GM18499 (cell line): ENCODE measurements around the gene IGF2BP3.
A peak's percentile ranks its signal among the peaks of the same experiment; 100 is the strongest.
"Not testable (repeated sequence)": the region's sequence is repeated elsewhere in the genome, so short reads cannot be mapped to it uniquely, and the experiment has no call there.

ENCODE experiments used
- ATAC-seq: cut with Tn5 transposase; IDR thresholded peaks from one replicate; pipeline ENCODE4 v1.9.1; 2021; ENCODE audit warnings: moderate number of reproducible peaks; ENCODE audit not compliant: insufficient read depth, unreplicated experiment

IGF2BP3 gene

DNA sequence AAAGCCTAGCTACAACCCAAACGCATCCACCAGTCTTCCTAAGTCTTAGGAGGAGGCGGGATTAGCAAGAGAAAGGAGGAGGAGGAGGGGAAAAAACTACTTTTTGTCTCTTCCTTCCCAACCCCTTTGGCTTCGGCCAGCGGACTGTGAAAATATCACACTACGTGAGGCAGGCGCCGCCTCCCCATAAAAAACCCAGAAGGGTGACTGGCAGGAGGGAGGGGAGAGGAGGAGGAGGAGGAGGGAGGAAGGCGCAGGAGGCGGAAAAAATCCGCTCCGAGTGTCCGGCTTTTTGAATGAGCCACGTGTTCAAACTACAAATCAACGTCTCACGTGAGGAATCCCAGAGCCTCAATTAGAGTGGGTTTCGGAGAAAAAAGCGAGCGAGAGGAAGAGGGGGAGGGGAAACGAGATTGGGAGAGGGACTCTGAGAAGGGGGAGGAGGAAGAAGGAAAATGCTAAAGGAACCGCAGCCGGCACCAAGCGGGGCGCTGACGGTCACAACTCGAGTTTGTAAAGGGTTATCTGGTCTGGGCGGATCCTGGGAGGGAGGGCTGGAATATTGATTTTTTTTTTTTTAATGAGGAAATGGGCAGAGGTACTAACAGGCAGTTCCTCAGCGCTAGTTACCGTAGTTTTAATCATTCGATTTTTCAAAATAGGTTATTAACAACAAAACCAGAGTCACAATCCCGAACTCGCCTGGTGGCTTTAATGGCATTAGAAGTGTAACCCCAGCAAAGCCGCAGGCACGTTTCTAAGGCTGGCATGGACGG, at the start of gene IGF2BP3:
TSS of gene IGF2BP3 (minus strand) at position 162 of the 776 bp plus-strand sequence. CDS start 381 bp downstream, outside the sequence.
- no peak for ATAC-seq

DNA sequence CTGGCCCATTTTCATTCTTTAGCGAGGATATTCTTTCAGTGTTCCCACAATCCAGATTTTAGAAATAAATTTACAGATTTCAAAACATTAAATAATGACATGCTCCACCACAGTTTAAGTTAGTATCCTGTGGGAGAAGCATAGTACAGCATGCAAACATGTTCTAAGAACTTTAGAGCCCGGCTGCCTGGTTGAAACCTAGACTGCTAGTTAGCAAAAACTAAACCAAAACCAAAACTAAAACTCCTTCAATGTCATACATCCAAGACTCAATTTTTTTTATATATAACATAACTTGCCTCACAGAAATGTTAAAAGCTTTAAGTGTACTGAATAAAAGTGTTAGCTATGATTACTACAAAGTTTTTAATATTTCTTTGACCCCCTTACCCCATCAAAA, 44.5 kb upstream of the IGF2BP3 start:
- no peak for ATAC-seq

DNA sequence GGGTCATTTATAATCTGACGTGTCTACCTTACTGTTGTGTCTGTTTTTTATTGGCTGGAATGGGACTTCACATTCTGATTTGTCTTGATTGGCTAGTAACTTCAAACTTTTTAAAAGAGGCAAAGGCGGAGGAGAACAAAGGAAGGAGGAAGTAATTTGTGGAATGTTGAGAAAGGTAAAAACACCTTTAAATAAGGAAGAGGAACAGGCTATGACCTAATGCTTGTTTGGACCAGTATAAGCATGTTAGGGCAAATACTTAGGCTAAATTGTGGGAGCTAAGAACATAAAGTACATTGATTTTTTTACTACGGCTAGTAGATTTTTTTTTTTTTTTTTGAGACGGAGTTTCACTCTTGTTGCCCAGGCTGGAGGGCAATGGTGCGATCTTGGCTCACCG, 43.5 kb upstream of the IGF2BP3 start:
- not testable (repeated sequence) for ATAC-seq

DNA sequence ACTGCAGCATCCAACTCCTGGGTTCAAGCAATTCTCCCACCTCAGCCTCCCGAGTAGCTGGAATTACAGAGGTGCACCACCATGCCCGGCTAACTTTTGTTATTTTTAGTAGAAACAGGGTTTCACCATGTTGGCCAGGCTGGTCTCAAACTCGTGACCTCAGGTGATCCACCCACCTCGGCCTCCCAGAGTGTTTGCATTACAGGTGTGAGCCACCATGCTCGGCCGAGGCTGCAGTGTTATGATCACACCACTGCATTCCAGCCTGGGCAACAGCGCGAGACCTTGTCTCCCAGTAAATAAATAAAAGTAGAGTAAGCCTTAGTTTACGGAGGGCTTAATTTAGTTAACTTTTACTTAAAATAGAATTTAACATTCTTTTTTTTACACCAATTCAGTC, 23.7 kb upstream of the IGF2BP3 start:
- ATAC-seq = no peak

DNA sequence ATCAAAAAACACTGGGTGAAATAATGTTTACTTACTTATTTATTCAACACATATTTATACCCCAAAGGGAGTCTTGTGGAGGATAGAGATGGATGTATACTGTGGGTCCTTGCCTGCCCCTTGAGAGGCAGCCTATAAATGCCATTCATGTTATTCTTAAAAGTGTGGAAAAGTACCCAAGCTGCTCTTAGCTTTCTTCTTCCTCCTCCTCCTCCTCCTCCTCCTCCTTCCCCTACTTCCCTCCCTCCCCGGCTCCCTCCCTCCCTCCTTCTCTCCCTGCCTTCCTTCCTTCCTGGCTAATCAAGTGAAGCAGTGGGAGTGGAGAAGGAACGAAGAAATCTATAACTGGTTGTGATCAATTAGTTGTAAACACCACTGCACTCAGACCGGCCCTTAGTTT, 21.2 kb upstream of the IGF2BP3 start:
- no peak for ATAC-seq

DNA sequence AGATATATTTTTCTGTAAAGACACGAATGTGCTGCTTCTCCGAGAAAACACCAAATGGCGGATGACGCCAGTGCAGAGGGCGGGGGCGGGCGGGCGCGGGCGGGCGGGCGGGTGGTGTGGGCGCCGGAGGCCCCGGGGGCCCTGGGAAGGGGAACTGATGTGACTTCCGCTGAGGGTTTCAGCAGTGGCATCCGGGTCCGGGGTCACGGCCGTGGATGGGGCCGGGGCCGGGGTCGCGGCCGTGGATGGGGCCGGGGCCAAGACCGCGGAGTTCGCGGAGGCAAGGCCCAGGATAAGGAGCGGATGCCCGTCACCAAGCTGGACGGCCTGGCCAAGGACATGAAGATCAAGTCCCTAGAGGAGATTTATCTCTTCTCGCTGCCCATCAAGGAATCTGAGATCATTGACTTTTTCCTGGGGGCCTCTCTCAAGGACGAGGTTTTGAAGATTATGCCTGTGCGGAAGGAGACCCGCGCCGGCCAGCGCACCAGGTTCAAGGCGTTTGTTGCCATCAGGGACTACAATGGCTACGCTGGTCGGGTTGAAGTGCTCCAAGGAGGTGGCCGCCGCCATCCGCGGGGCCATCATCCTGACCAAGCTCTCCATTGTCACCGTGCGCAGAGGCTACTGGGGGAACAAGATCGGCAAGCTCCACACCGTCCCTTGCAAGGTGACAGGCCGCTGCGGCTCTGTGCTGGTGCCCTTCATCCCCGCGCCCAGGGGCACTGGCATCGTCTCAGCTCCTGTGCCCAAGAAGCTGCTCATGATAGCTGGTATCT, 20.3 kb upstream of the IGF2BP3 start:
- no peak for ATAC-seq

DNA sequence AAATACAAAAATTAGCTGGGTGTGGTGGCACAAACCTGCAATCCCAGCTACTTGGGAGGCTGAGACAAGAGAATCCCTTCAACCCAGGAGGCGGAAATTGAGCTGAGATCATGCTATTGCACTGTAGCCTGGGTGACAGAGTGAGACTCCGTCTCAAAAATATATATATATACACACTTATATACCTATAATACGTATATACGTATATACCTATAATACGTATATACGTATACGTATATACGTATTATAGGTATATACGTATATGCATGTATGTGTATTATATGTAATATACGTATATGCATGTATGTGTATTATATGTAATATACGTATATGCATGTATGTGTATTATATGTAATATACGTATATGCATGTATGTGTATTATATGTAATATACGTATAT, 18.4 kb upstream of the IGF2BP3 start:
- ATAC-seq = not testable (repeated sequence)

DNA sequence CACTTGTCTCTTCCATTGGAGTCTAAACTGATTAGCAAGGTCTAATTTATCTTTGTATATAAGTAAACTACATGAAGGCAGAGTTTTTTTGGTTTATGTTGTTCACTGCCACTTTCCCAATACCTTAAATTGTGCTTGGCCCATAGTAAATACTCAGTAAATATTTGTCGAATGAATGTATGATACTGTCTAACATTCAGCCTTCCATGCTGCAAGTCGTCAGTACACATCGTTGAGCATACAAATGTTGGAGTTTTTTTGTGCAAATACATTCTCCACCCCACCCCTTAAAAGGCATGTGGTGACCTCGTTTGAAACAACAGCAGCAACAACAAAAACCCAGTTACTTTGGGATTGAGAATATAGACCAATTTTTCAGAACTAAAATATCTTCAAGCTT, 17.4 kb upstream of the IGF2BP3 start:
- ATAC-seq = no peak

DNA sequence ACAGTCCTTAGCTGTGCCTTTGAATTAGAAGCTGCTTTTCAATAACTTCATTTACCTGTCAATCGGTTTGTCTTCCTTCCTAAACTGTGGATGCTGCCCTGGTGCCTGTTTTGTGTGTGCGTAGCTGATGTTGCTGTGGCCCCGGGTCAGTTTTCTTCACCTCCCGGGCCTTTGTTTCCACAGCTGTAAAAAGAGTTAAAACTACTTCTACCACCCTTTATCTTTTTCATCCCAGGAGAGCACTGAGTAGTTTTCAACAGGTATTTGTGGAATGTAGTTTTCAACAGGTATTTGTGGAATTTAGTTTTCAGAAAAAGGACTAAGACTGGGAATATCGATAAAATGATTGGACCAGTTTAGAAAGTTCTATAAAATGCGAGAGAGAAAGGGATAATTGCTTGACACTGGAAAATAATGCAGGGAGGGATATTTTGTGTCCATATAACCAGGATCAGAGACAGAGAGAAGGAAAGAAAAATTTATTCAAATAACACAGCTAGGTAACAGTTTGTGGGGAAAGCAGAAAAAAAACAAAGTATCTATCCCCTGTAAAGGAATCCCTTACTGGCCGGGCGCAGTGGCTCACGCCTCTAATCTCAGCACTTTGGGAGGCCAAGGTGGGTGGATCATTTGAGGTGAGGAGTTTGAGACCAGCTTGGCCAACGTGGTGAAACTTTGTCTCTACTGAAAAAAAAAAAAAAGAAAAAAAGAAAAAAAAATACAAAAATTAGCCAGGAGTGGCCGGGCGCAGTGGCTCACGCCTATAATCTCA, 15.9 kb upstream of the IGF2BP3 start:
- no peak for ATAC-seq

DNA sequence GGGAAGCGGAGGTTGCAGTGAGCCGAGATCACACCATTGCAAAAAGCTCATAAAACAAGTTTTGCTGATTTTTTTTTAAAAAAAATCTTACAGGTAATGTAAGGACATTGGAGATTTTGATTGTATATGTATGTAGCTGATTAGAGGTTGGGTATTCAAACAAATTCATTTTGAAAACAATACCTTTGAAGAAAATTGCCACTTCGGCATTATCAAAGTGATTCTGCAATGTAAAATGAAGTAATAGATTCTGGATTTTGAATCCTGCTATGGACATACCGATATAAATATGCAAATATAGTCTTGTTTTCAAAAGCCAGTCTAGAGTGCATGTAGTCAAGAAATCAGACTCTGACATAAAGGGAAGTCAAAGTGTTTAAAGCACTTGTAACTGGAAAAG, 12.4 kb upstream of the IGF2BP3 start:
- ATAC-seq = no peak

DNA sequence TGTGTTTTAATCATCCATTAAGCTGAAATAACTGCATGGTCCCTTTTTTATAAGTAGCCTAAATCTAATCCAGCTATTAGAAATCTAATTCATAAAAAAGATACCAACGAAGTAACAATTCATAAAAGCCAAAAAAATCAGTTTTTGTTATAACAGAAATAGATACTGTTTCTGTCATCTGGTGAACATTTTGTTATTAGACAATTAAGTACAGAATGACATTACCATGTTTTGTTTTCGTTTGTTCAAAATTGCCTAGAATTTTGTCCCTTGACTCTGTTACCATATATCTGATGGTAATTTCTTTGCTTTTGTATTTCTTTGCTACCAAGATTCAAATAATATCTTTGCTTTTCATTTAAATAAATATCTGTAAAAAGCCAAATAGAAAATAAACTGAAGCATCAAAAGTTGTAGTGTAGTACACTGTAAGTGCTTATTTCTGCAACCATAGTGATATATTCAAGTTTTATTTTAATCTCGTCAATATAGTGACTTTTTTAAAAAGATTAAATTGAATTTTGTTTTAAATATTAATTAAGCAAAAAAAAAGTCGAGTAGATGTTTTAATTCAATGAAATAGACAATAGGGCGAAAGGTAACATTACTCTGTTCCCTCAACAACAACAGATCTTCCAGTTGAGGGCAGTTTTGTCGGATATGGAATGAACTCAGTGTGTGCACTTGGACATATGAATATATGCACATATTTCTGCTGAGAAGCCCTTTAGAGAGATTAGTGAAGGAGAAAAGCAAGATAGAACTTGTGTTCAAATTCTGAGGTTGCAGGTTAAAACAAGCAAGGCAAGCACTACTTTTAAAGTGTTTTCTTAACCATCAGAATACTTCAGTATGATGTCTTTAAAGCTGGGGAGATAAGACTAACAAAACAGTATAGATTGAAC, 7.9 kb upstream of the IGF2BP3 start:
- ATAC-seq = no peak

DNA sequence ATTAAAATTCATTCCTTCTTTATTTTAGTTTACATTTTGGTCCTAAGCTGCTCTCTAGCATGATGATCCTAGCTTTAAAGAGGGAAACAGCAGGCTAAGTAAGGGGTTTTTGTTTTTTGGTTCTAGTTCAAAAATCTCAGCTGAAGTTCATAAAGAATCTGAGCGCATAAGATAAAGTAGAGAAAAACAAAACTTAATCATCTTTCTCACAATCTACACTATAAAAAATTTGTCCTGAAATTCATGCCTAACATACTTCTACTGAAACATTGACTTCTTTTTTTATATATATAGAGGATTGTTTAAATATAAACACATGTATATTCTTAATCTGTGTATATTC, 6.8 kb upstream of the IGF2BP3 start:
- no peak for ATAC-seq

DNA sequence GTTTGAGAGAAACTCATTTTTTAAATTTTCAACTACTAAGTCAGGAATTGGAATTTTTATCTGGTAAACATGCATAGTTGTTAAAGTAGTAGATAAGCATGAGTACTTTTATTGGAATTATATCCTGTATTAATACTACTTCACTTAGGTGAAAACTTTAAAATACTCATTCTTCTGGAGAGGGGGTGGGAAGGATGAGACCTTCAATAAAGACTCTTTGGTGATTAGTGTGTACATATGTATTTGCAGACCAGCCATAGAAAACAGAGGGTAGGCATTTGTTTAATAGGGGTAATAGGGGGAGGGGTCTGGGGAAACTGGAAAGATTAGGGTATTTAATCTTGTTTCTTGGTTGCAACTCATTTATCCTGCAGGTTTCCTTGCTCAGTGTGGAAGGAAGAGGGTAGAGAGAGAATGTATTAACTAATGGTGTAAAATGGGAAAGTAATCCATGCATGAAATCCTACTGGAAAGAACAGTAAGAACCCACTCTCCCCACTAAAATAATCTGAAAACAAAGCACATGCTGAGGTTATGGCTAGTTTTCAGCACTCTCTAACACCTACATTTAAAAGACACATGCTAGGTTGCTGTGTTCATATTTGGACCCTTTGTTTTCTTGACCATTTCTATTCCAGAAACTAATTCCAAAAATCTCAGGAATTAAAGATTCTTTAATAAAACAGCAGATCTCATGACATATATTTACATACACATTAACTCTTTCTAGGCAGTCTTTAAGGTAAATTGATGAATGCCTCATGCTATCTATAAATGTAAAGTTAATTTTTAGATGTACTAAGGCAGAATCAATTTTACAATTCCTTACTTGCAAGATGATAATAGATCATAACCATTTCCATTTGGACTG, 6.2 kb upstream of the IGF2BP3 start:
- no peak for ATAC-seq

DNA sequence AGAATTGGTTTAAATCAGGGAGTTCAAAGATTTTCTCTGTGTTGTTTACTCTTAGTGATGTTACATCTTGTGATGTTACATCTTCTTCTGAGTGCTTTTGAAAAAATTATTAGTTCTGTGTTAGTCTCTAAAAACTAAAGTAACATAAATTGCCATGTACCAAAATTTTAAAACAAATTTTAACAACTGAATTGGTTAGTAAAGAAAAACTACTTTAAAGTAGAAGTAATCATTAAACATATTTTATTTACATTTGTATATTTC, 5.2 kb upstream of the IGF2BP3 start:
- ATAC-seq = no peak

DNA sequence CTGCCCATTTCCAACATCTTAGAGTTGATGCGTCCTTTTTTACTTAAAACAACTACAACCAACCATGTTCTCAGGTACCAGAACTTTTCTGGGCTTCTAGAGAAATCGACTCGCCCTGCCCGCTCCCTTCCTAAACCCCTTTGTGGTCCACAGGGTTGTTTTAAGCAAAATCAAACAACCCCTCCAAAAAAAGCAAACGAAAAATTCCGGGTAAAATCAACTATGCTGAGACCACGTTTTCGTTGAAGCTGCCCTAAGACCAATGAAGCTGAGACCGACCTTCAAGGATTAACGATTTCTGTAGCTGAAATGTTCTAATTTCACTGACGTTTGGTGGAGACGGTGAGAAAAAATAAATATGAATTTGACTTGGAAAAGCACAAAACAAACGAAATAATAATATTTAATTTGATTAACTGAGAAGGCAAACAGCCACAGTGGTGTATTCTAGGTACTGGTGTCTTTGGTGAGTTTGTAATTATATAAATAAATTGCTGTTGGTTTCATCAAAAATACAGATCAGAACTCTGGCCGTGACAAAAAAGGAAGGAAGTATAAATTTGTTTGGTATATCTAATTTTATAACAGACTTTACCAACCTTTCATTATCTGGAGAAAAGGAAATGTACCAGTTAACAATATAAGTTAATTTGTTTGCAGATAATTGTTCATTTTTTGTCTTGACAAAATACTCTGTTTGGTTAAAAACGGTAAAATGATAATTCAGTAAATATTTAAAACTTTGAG, 4.7 kb upstream of the IGF2BP3 start:
- no peak for ATAC-seq

DNA sequence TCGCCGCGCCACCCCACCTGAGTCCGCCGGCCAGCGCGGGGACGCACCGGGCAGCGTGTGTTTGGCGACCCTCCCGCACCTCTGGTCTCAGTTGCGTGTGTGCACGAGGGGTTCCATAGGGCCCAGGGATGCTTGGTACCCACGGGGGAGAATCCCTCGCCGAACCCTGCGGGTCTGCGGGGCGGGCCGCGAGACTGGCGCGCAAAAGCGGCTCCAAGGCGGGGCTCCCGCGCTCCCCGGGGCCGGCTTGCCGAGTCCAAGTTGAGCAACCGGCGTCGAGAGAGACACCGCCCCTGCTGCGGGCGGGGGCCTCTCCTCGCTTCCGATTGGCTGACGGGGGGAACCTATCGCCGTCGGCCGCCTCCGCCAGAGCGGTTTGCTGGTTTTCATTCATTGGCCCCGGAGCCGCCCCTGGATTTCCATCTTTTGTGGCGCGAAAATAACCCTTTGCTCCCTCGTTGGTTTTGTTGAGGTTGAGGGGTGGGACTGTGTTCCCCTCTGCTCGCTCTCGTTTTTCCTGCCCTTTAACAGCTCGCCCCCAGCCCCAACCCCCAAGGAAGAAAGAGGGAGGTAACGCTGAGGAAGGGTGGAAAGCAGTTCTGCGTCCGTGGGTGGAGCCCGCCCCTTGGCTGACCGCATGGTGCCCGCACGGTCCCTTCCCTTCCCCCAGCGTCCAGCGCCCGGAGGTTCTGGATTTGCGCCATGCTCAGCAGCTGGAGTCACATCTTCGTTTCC, 4.0 kb upstream of the IGF2BP3 start:
- ATAC-seq = peak; percentile 49

DNA sequence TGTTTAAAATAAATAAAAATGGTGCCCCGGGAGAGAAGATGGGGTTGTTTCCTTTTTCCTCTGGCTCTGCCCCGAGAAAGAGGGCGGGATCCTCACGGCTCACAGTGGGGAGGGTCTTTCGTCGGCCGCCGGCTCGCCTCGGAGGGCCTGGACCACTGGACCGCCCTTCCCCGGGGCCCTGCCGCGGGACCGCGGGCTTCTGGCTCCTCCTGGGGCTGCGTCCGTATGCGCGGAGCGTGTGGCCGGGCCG, 3.5 kb upstream of the IGF2BP3 start:
- no peak for ATAC-seq
